AG09309 (cell line): ENCODE data around the gene MIPOL1.
A peak's percentile ranks its signal among the peaks of the same experiment; 100 is the strongest.
"Not testable (repeated sequence)": the region's sequence is repeated elsewhere in the genome, so short reads cannot be mapped to it uniquely, and the experiment has no call there.

ENCODE experiments used
- DNase-seq: peaks from one replicate; pipeline ENCODE4 v3.0.0-alpha.2; 2010; ENCODE audit warnings: low read depth
- H3K4me3 ChIP-seq: 2 replicates; pipeline ENCODE4 v1.5.1; 2011; ENCODE audit warnings: mild to moderate bottlenecking, low read depth, low read length, moderate library complexity; ENCODE audit not compliant: control insufficient read depth
- TF ChIP-seq, protein P1 (sequence below): IDR thresholded peaks from 2 replicates; pipeline ENCODE4 v1.5.1; 2011; ENCODE audit warnings: mild to moderate bottlenecking, low read depth, low read length, inconsistent platforms; ENCODE audit not compliant: insufficient read depth, control insufficient read depth; ENCODE audit errors: missing control alignments

Gene MIPOL1

DNA sequence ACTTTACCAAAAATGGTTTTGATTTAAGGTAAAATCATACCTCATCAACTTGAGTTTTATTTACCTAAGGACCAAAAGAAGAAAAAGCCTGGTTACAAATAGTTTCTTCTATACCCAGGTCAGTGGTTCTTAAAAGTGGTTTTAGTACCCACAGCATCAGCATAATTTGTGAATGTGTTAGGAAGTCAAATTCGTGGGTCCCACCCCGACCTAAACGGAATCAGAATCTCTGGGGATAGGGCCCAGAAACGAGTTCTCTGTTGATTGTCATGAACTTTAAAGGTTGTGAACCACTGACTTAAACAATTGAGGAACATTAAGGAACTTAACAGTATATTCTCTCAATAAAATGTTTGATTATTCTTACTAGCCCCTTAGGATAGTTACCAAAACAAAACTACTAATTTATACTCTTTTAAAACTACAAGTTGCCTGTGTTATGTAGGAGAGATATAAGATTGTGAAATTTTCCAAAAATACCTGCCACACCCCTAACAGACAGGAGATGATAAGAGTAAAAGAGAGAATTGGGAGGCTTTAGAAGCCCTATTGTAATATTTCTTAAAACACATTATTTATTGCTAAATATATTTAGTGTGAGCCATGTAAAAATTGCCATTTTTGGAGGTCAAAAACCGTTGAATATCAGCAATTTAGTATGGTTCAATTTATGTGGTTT lies 24.7 kb upstream of the MIPOL1 start:
- H3K4me3 ChIP-seq, result peak overlapping the region; percentile 77
- TF ChIP-seq, protein P1, sequence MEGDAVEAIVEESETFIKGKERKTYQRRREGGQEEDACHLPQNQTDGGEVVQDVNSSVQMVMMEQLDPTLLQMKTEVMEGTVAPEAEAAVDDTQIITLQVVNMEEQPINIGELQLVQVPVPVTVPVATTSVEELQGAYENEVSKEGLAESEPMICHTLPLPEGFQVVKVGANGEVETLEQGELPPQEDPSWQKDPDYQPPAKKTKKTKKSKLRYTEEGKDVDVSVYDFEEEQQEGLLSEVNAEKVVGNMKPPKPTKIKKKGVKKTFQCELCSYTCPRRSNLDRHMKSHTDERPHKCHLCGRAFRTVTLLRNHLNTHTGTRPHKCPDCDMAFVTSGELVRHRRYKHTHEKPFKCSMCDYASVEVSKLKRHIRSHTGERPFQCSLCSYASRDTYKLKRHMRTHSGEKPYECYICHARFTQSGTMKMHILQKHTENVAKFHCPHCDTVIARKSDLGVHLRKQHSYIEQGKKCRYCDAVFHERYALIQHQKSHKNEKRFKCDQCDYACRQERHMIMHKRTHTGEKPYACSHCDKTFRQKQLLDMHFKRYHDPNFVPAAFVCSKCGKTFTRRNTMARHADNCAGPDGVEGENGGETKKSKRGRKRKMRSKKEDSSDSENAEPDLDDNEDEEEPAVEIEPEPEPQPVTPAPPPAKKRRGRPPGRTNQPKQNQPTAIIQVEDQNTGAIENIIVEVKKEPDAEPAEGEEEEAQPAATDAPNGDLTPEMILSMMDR, result no peak
- no peak for DNase-seq

DNA sequence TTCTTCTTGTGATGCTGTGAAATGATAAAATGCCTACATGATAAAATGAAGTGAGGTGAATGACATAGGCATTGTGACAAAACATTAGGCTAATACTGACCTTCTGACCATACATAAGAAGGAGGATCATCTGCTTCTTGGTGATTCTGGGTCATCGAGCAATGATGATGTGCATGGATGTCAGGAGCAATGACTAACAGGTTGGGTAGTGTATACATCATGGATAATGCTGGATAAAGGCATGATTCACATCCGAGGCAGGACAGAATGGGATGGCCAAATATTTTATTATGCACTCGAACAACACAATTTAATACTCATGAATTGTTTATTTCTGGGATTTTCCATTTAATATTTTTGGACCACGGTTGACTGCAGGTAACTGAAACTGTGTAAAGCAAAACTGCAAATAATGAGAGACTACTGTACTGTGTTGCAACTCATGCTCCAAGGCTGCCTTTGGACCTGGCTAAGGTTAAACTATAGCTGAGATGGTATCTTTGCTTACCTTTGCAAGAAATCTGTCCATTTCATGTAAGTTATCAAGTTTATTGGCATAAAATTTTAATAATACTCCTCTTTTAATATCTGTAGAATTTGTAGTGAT lies 17.7 kb upstream of the MIPOL1 start:
- no peak for DNase-seq
- TF ChIP-seq, protein P1, result no peak
- H3K4me3 ChIP-seq, result no peak overlapping the region

DNA sequence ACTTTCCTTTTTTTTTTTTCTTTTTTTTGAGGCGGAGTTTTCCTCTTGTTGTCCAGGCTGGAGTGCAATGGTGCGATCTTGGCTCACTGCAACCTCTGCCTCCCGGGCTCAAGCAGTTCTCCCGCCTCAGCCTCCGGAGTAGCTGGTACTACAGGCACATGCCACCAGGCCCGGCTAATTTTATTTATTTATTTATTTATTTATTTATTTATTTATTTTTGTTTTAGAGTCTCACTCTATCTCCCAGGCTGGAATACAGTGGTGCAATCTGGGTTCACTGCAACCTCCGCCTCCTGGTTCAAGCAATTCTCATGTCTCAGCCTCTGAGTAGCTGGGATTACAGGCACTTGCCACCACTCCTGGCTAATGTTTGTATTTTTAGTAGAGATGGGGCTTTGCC lies 16.9 kb upstream of the MIPOL1 start:
- H3K4me3 ChIP-seq, DNase-seq: not testable (repeated sequence)

DNA sequence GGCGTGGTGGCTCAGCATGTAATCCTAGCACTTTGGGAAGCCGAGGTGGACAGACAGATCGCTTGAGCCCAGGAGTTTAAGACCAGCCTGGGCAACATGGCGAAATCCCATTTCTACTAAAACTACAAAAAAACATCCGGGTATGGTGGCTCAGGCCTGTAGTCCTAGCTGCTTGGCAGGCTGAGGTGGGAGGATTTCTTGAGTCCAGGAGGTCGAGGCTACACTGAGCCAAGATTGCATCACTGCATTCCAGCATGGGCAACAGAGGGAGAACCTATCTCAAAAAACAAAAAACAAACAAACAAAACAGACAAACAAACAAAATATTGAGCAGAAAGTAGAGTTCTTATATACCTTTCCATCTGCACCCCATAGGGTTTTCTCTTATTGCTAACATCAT lies 16.3 kb upstream of the MIPOL1 start:
- TF ChIP-seq, protein P1, result no peak
- DNase-seq, result no peak
- no peak overlapping the region for H3K4me3 ChIP-seq

DNA sequence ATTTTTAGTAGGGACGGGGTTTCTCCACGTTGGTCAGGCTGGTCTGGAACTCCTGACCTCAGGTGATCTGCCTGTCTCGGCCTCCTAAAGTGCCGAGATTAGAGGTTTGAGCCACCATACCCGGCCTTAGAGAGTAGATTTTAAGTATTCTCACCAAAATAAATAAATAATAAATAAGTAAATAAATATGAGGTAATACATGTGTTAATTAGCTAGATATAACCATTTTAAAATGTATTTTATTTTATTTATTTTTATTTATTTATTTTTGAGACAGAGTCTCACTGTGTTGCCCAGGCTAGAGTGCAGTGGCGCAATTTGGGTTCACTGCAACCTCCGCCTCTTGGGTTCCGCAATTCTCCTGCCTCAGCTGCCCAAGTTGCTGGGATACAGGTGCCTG lies 13.2 kb upstream of the MIPOL1 start:
- DNase-seq, result not testable (repeated sequence)

DNA sequence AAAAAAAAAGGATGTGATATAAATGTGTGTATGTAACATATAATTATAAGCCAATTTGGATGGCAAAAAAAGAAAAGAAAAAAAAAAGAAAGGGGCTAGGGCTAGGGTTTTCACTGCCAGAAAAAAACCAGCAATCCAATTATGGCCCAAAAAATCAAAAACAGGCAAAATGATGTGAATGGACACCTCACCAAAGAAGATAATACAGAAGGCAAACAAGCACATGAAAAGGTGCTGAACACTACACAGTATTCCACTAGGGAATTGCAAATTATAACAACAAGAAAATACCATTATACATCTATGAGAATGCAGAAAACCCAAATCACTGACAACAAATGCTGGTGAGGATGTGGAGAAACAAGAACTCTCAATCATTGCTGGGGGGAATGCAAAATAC lies 12.1 kb upstream of the MIPOL1 start:
- no peak for DNase-seq
- H3K4me3 ChIP-seq, result no peak overlapping the region
- TF ChIP-seq, protein P1, result no peak

More for the DNA sequence above, 13.2 kb upstream of the MIPOL1 start:
- not testable (repeated sequence) for H3K4me3 ChIP-seq

DNA sequence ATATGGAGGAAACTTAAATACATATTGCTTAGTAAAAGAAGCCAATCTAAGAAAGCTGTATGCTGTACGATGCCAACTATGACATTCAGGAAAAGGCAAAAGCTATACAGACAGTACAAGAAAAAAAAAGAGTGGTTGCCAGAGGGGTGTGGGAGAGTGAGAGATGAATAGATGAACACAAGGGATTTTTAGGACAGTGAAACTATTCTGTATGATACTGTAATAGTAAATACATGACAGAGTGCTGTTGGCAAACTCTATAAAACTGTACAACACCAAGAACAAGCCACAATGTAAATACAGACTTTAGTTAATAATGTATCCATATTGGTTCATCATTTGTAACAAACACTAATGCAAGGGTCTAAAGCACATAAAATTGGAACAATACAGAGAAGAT lies 10.9 kb upstream of the MIPOL1 start:
- no peak for DNase-seq
- TF ChIP-seq, protein P1, result no peak

DNA sequence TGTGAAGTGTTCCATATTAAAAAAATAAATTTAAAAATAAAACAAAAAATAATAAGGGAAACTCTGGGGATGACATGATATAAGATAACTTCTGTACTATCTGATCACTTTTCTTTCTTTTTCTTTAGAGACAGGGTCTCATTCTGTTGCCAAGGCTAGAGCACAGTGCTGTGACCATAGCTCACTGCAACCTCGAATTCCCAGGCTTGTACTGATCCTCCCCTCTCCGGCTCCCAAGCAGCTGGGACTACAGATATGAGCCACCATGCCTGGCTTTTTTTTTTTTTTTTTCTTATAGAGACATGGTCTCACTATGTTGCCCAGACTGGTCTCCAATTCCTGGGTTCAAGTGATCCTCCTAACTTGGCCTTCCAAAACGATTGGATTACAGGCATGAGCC lies 10.4 kb upstream of the MIPOL1 start:
- TF ChIP-seq, protein P1, result no peak
- no peak overlapping the region for H3K4me3 ChIP-seq

More for the DNA sequence above, 10.9 kb upstream of the MIPOL1 start:
- no peak overlapping the region for H3K4me3 ChIP-seq

DNA sequence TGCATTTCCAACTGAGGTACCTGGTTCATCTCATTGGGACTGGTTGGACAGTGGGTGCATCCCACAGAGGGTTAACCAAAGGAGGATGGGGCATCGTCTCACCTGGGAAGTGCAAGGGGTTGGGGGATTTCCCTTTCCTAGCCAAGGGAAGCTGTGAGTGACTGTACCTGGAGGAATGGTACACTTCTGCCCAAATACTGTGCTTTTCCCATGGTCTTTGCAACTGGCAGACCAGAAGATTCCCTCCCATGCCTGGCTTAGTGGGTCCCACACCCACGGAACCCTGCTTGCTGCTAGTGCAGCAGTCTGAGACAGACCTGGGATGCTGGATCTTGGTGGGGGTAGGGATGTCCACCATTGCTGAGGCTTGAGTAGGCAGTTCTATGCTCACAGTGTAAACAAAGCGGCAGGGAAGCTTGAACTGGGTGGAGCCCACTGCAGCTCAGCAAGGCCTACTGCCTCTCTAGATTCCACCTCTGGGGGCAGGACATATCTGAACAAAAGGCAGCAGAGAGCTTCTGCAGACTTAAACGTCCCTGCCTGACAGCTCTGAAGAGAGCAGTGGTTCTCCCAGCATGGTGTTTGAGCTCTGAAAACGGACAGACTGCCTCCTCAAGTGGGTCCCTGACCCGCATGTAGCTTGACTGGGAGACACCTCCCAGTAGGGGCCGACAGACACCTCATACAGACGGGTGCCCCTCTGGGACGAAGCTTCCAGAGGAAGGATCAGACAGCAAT lies 9.7 kb upstream of the MIPOL1 start:
- not testable (repeated sequence) for H3K4me3 ChIP-seq, DNase-seq

More for the DNA sequence above, 10.4 kb upstream of the MIPOL1 start:
- DNase-seq, result no peak

DNA sequence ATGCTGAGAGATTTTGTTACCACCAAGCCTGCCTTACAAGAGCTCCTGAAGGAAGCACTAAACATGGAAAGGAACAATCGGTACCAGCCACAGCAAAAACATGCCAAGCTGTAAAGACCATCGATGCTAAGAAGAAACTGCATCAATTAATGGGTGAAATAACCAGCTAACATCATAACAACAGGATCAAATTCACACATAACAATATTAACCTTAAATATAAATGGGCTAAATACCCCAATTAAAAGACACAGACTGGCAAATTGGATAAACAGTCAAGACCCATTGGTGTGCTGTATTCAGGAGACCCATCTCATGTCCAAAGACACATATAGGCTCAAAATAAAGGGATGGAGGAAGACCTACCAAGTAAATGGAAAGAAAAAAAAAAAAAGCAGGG lies 8.0 kb upstream of the MIPOL1 start:
- DNase-seq, H3K4me3 ChIP-seq: not testable (repeated sequence)
